GM12878 (cell line): ENCODE results near the gene PTTG1.

Source experiments
- IKZF1 ChIP-seq: fragments of 450-650 bp; conservative IDR thresholded peaks from 2 replicates; pipeline ENCODE4 v1.6.1; 2017; ENCODE audit warnings: antibody characterized with exemption, mild to moderate bottlenecking
- TF ChIP-seq, protein P1 (sequence below), 3 experiments: IDR thresholded peaks in 2 of 3; conservative IDR thresholded peaks in 1 of 3; 2 replicates each; pipeline ENCODE4 v1.5.1; 2011; ENCODE audit warnings: low read depth in 3 of 3, low read length in 3 of 3, mild to moderate bottlenecking in 3 of 3, control low read depth in 2 of 3, moderate library complexity in 2 of 3, inconsistent platforms in 1 of 3, mixed read lengths in 1 of 3; ENCODE audit not compliant: control insufficient read depth in 2 of 3, insufficient read depth in 1 of 3; ENCODE audit errors: extremely low read depth in 1 of 3
- TF ChIP-seq, protein P2 (sequence below): fragments of 450-650 bp; IDR thresholded peaks from 2 replicates; pipeline ENCODE4 v1.6.1; 2017; ENCODE audit warnings: mild to moderate bottlenecking, low read depth, inconsistent platforms; ENCODE audit not compliant: poor library complexity, severe bottlenecking

DNA sequence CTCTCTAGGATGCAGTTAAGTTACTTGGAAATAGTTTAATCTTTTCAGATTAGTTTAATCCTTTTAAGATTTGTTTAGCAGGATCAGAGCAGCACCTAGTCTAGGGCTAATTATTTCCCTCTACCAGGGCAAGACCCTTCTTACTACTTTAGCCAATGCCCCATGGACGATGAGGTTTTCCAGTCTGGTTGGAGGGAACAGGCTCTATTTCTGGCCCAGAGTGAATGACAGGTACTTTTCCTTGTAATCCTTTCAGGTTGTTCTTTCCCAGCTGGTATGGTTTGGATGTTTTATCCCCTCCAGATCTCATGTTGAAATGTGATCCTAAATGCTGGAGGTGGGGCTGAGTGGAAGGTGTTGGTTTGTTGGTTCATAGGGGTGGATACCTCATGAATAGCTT, 27.2 kb downstream of the PTTG1 start:
- TF ChIP-seq, protein P1, sequence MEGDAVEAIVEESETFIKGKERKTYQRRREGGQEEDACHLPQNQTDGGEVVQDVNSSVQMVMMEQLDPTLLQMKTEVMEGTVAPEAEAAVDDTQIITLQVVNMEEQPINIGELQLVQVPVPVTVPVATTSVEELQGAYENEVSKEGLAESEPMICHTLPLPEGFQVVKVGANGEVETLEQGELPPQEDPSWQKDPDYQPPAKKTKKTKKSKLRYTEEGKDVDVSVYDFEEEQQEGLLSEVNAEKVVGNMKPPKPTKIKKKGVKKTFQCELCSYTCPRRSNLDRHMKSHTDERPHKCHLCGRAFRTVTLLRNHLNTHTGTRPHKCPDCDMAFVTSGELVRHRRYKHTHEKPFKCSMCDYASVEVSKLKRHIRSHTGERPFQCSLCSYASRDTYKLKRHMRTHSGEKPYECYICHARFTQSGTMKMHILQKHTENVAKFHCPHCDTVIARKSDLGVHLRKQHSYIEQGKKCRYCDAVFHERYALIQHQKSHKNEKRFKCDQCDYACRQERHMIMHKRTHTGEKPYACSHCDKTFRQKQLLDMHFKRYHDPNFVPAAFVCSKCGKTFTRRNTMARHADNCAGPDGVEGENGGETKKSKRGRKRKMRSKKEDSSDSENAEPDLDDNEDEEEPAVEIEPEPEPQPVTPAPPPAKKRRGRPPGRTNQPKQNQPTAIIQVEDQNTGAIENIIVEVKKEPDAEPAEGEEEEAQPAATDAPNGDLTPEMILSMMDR (IDR thresholded peaks at IDR 0.05 in 2 of 3, conservative IDR thresholded peaks at IDR 0.05 in 1 of 3; ENCODE audit: control insufficient read depth in 2 of 3, extremely low read depth in 1 of 3, insufficient read depth in 1 of 3, low read depth in 3 of 3, low read length in 3 of 3): no peak
- TF ChIP-seq, protein P2, sequence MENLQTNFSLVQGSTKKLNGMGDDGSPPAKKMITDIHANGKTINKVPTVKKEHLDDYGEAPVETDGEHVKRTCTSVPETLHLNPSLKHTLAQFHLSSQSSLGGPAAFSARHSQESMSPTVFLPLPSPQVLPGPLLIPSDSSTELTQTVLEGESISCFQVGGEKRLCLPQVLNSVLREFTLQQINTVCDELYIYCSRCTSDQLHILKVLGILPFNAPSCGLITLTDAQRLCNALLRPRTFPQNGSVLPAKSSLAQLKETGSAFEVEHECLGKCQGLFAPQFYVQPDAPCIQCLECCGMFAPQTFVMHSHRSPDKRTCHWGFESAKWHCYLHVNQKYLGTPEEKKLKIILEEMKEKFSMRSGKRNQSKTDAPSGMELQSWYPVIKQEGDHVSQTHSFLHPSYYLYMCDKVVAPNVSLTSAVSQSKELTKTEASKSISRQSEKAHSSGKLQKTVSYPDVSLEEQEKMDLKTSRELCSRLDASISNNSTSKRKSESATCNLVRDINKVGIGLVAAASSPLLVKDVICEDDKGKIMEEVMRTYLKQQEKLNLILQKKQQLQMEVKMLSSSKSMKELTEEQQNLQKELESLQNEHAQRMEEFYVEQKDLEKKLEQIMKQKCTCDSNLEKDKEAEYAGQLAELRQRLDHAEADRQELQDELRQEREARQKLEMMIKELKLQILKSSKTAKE: no peak
- TF ChIP-seq IKZF1: no peak
